Left forelimb (tissue), 1 donor: ENCODE results near the gene HSPB8.

Experiments used
- DNase-seq: peaks from one replicate; pipeline ENCODE4 v3.0.0-alpha.2; 2018; ENCODE audit warnings: low spot score

Gene HSPB8, protein sequence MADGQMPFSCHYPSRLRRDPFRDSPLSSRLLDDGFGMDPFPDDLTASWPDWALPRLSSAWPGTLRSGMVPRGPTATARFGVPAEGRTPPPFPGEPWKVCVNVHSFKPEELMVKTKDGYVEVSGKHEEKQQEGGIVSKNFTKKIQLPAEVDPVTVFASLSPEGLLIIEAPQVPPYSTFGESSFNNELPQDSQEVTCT

DNA sequence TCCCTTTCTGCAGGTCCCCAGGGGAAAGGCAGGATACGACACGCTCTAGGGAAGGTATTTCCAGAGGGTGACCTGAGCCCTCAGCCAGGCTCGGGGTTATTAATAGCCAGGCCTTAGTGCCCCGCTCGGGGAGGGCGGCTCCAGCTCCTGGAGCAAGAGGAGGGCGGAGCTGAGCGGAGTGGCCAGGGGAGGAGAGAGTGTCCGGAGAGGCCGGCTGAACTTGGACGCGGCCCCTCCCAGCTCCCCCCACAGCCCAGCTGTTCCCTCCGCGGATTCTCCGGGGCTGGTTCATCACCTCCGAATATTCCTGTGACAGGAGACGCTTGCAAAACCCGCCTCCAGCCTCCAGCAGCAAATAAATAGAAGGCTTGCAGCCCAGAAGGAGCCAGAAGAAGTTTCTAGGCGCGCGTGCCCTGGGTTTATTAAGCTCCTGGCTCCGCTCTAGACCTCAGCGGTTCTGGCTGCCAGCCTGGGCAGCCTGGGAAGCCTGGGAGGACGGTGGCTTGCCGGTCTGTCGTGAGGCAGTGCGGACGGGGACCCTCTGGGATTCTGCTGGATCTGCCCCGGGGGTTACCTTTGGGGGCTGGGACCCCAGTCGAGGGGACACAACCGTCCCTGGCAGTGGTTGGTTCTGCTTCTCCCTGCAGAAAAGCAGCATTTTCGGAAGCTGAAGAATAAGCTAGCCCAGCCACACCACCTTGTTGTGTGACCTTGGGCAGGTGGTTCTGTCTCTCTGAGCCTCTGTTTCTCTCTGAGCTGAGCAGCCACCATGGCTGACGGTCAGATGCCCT, at the start of gene HSPB8:
TSS of gene HSPB8 (plus strand) at position 388 of the 791 bp plus-strand sequence. CDS start at position 770, 382 bp downstream.
- peak; percentile 81 for DNase-seq

DNA sequence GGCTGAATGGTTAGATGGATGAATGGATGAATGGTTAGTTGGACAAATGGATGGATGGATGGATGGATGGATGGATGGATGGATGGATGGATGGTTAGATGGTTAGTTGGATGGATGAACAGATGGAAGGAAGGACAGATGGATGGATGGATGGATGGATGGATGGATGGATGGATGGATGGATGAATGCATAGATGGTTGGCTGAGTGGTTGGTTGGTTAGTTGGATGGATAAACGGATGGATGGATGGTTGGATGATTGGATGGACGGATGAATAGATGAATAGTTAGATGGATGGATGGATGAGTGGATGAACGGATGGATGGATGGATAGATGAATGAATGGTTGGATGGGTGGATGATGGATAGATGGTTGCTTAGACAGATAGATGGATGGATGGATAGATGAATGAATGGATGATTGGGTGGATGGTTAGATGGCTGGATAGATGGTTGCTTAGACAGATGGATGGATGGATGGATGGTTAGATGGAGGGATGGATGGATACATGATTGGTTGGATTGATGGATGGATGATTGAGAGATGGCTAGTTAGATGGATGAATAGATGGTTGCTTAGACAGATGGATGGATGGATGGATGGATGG, 48.8 kb upstream of the HSPB8 start:
- DNase-seq, result no peak

DNA sequence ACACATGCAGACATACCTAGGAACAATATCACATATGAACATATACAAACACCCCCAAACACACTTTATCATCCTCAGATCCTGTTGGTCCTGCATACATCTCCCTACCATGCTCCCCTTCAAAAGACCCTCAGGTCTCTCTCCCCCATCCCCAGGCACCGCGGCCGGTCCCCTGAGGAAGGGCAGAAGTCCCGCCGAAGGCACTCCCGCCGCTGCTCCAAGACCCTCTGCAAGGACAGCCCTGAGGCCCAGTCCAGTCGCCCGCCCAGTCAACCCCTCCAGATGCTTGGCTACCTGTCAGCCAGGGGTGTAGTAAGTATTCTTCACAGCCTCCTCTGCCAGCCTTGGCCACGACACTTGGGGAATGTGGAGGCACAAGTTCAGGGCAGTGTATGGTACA, 48.2 kb upstream of the HSPB8 start:
- DNase-seq, result no peak

GRCh38 chr12:119134284-119135072, 44.3 kb upstream of the HSPB8 start:
- no peak for DNase-seq

- DNase-seq, result no peak
Measured at GRCh38 chr12:119136811-119137410, 41.8 kb upstream of the HSPB8 start.

- DNase-seq, result no peak
Measured at GRCh38 chr12:119139448-119139847, 39.3 kb upstream of the HSPB8 start.

- DNase-seq, result no peak
Measured at GRCh38 chr12:119145367-119145766, 33.4 kb upstream of the HSPB8 start.

DNA sequence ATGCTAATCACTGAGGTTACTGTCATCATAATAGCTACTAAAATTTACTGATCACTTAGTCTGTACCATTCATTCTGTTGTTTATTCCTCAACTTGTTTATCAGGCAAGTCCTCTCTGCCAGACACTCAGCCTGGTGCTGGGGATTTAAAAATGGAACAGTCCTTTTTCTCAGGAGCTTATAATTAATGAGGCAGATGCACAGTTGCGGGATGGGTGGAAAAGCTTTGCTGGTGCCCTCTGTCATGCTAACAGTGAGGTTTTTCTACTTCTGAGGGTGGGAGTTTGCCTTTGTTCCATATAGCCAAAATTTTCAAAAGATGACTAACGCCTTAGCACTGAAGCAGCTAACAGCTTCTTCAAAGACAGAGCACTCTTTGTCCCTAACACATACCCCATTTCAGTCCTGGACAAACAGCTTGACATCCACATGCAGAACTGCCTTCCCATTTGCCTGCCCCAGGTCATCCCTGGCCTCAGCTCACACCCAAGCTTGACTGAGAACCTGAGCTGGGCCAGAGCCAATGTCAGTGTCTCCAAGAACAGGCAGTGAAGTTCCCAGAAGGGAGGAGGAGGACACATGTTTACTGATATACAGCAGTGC, 30.8 kb upstream of the HSPB8 start:
- no peak for DNase-seq

DNA sequence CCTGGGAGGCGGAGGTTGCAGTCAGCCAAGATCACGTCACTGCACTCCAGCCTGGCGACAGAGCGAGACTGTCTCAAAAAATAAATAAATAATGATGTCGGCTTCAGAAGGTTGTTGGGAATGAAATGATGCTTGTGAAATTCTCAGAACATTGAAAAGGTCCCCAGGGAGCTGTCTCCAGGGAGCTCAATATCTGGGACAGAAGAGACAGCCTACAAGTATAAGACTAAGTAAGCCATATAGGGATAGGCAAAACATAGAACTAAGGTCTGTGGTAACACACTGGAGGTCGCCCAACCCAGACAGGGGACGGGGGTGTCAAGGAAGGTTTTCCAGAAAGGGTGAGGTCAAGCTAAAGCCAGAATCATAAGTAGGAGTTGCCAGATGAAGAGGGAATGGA, 29.5 kb upstream of the HSPB8 start:
- no peak for DNase-seq

- no peak for DNase-seq
Measured at GRCh38 chr12:119151445-119152026, 27.2 kb upstream of the HSPB8 start.

- no peak for DNase-seq
Measured at GRCh38 chr12:119153477-119154434, 25.0 kb upstream of the HSPB8 start.

- no peak for DNase-seq
Measured at GRCh38 chr12:119154435-119154818, 24.3 kb upstream of the HSPB8 start.

- no peak for DNase-seq
Measured at GRCh38 chr12:119156401-119157044, 22.2 kb upstream of the HSPB8 start.

GRCh38 chr12:119157528-119157927, 21.2 kb upstream of the HSPB8 start:
- DNase-seq, result no peak

DNA sequence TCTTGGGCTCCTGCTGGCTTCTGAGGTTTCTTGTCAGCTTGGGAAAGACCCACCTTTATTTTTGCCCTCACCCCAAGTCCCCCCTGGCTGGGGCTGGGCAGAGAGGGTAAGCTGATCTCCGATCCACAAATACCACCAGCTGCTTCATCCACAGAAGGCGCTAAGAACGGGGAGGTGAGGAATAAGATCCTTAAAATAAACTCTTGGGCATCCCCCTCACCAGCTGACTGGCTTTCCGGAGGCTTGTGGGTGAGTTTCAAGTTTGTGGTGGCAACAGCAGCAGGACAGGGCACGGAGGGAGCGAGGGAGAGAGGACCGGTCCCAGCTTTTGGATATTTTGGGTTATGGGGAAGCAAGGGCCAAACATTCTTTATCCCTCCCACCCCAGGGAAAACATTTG, 20.8 kb upstream of the HSPB8 start:
- no peak for DNase-seq

GRCh38 chr12:119158402-119158801, 20.3 kb upstream of the HSPB8 start:
- DNase-seq, result no peak

DNA sequence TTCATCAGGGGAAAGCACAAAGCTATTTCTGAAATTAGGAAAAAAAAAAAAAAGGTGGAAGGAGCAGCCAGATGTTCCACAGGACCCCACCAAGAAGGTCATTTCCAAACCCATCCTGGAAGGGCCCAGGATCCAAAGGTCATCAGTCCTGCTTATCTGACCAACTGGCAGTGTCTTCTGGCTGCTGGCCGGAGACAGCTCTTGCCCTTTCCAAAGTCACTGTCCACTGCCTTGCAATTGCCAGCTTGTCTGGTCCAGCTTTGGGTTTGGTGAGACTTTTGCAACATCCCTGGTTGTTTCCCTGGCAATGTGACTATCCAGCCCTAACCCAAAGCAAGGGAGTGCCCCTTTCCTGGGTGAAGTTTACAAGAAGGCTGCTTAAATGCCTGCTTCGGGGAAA, 18.9 kb upstream of the HSPB8 start:
- DNase-seq, result no peak

DNA sequence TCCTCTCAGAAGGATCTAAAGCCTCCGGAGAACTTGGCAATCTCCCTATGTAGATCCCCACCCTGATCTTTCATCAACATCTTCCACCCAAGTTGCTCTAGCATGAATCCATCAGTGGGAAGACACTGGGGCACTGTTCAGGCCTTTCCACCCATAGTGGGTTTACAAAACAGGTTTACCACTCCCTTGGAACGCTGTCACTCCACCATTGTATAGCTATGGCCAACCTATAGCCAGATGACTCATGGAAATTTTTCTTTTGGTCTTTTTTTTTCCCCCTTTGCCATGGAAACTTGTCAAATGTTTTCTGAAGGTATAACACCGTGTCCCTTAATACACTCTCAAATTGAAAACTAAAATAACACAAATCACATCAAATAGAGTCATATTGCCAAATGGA, 10.8 kb upstream of the HSPB8 start:
- no peak for DNase-seq

GRCh38 chr12:119168721-119169120, 10.0 kb upstream of the HSPB8 start:
- DNase-seq, result no peak

DNA sequence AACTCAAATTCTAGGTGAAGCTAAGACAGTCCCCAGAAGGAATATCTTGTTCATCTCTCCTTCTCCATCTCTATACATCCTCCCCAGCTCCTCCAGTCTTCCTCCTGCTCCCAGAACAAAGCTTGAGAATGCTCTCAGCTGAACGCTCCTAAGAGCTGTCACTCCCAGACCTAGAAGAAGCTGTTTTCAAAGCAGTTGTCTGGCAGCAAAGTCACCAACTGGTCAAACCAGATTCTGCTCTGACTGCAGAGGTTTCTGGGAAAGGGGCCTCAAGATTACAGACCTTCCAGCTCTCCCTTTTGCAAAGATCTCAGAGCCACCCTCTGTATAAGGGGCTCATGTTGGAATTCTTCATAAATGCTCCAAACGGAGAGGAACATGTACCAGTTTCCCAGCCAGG, 9.6 kb upstream of the HSPB8 start:
- DNase-seq, result no peak
